CD4-positive, alpha-beta T cell (primary cell): ENCODE measurements around the gene ADAMTS17. TPM values are rescaled to one million over a fixed set of nuclear protein-coding genes. Genes with fewer than 3 reads are reported as not detected.

ENCODE experiments used
- ATAC-seq: fragments of 200-7000 bp; cut with Tn5 transposase; one replicate; pipeline ENCODE4 v1.10.0; 2022; ENCODE audit warnings: mild to moderate bottlenecking; ENCODE audit not compliant: poor library complexity
- CTCF ChIA-PET: fragments of 350-600 bp; sonication (Branson Sonifier 250); formaldehyde crosslinking; loops from one replicate; lab custom pipeline; 2021; ENCODE audit warnings: antibody characterized with exemption, inconsistent platforms; lab: Charles Lee
- POLR2A ChIA-PET: fragments of 350-600 bp; sonication (Branson Sonifier 250); formaldehyde crosslinking; loops from one replicate; lab custom pipeline; 2021; ENCODE audit warnings: antibody characterized with exemption, inconsistent platforms; lab: Charles Lee
- DNase-seq, 14 experiments: peaks; one replicate each; pipeline ENCODE4 v3.0.0-alpha.2; 2013 to 2020; ENCODE audit warnings: mixed read lengths in 2 of 14
- H3K27ac ChIP-seq, 2 donors: one replicate each; pipeline versions ENCODE4 v1.5.1 to v1.7.0; 2013; ENCODE audit warnings: low read length in 2 of 2, low read depth in 1 of 2, mild to moderate bottlenecking in 1 of 2
- H3K27me3 ChIP-seq, 2 experiments: 1 replicate in 1 of 2; 2 replicates in 1 of 2; pipeline versions ENCODE4 v1.6.1 to v1.7.0; 2013; ENCODE audit warnings: low read length in 2 of 2, control low read depth in 1 of 2, mild to moderate bottlenecking in 1 of 2, moderate library complexity in 1 of 2; ENCODE audit not compliant: insufficient read depth in 2 of 2, control insufficient read depth in 1 of 2
- H3K36me3 ChIP-seq: one replicate; pipeline ENCODE4 v1.6.1; 2013; ENCODE audit warnings: low read length, control low read depth; ENCODE audit not compliant: insufficient read depth
- H3K4me1 ChIP-seq: one replicate; pipeline ENCODE4 v1.6.1; 2013; ENCODE audit warnings: low read length, control low read depth; ENCODE audit not compliant: insufficient read depth
- H3K4me3 ChIP-seq: one replicate; pipeline ENCODE4 v1.5.1; 2013; ENCODE audit warnings: mild to moderate bottlenecking, low read length, moderate library complexity
- H3K9me3 ChIP-seq, 2 experiments: 1 replicate in 1 of 2; 2 replicates in 1 of 2; pipeline versions ENCODE4 v1.6.1 to v1.7.0; 2013; ENCODE audit warnings: low read length in 2 of 2, mild to moderate bottlenecking in 2 of 2, control low read depth in 1 of 2, moderate library complexity in 1 of 2; ENCODE audit not compliant: control insufficient read depth in 1 of 2, insufficient read depth in 1 of 2
- H3K27ac Mint-ChIP-seq: one replicate; pipeline ENCODE4 v1.8.0; 2020; ENCODE audit warnings: mixed read lengths
- H3K27me3 Mint-ChIP-seq: one replicate; pipeline ENCODE4 v1.8.0; 2021; ENCODE audit warnings: mixed read lengths
- H3K36me3 Mint-ChIP-seq: one replicate; pipeline ENCODE4 v1.8.0; 2021; ENCODE audit warnings: low read depth, mixed read lengths
- H3K4me1 Mint-ChIP-seq: one replicate; pipeline ENCODE4 v1.8.0; 2021; ENCODE audit warnings: low read depth, mixed read lengths
- H3K4me3 Mint-ChIP-seq: one replicate; pipeline ENCODE4 v1.8.0; 2020; ENCODE audit warnings: mild to moderate bottlenecking, mixed read lengths
- H3K9me3 Mint-ChIP-seq: one replicate; pipeline ENCODE4 v1.8.0; 2020; ENCODE audit warnings: mixed read lengths
- intact Hi-C, 2 experiments: fragments of 100-400 bp; cut with DNase I in 1 of 2; cut with micrococcal nuclease in 1 of 2; formaldehyde crosslinking; loops; one replicate each; pipeline versions ENCODE4 v1.15.1 to v1.9.0; 2023 to 2025; cut with DNase I, micrococcal nuclease
- total RNA-seq, 174 experiments: library from RNA in 2 of 174; stranded (reverse) in 2 of 174; gene quantifications; one replicate each; pipeline ENCODE4 v1.2.3 and lab custom pipeline; 2021 to 2026
- TF ChIP-seq, protein P1 (sequence below): fragments of 200-600 bp; IDR thresholded peaks from one replicate; pipeline ENCODE4 v1.8.0; 2022; ENCODE audit warnings: antibody characterized with exemption, mild to moderate bottlenecking

Gene ADAMTS17
- total RNA-seq, 2 experiments from 2014 or later = 9.9 to 13.2 TPM

DNA sequence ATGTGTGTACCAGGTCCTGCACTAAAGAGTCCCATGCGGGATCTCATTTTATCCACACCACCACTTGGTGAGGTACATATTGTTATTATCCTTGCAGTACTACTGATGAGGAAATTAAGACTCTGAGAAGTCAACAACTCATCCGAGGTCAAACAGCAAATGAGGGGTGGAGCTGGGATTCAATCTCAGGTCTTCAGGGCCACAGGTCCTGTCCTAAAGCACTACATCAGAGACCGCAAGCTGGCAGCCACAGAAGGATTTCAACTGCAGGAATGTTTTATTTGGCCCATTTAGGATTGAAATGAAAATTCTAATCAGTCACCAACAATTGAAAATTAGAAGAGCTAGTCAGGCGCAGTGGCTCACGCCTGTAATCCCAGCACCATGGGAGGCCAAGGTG, 131.4 kb downstream of the ADAMTS17 start:
- ATAC-seq (no peak), DNase-seq (no peak)
- no peaks in the 10 kb centered on the region for H3K4me1 ChIP-seq
- intact Hi-C loops = no loop called here
- H3K27ac Mint-ChIP-seq = no peak overlapping the region
- H3K27ac ChIP-seq = no peak overlapping the region
- no peak overlapping the region for H3K4me3 Mint-ChIP-seq
- H3K9me3 ChIP-seq = no peaks in the 10 kb centered on the region
- H3K4me1 Mint-ChIP-seq = no peaks in the 10 kb centered on the region
- no peaks in the 10 kb centered on the region for H3K36me3 ChIP-seq
- H3K27me3 Mint-ChIP-seq = no peaks in the 10 kb centered on the region
- H3K4me3 ChIP-seq = no peak overlapping the region
- TF ChIP-seq, protein P1, sequence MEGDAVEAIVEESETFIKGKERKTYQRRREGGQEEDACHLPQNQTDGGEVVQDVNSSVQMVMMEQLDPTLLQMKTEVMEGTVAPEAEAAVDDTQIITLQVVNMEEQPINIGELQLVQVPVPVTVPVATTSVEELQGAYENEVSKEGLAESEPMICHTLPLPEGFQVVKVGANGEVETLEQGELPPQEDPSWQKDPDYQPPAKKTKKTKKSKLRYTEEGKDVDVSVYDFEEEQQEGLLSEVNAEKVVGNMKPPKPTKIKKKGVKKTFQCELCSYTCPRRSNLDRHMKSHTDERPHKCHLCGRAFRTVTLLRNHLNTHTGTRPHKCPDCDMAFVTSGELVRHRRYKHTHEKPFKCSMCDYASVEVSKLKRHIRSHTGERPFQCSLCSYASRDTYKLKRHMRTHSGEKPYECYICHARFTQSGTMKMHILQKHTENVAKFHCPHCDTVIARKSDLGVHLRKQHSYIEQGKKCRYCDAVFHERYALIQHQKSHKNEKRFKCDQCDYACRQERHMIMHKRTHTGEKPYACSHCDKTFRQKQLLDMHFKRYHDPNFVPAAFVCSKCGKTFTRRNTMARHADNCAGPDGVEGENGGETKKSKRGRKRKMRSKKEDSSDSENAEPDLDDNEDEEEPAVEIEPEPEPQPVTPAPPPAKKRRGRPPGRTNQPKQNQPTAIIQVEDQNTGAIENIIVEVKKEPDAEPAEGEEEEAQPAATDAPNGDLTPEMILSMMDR = no peak
- no peaks in the 10 kb centered on the region for H3K36me3 Mint-ChIP-seq
- CTCF ChIA-PET = interaction anchor here (0.6 kb wide), 1 partner anchor 297 kb away, joined by 3 read pairs; no protein-coding TSS in a partner anchor
- H3K9me3 Mint-ChIP-seq = no peaks in the 10 kb centered on the region
- H3K27me3 ChIP-seq = no peaks in the 10 kb centered on the region
- POLR2A ChIA-PET = no interaction called here

DNA sequence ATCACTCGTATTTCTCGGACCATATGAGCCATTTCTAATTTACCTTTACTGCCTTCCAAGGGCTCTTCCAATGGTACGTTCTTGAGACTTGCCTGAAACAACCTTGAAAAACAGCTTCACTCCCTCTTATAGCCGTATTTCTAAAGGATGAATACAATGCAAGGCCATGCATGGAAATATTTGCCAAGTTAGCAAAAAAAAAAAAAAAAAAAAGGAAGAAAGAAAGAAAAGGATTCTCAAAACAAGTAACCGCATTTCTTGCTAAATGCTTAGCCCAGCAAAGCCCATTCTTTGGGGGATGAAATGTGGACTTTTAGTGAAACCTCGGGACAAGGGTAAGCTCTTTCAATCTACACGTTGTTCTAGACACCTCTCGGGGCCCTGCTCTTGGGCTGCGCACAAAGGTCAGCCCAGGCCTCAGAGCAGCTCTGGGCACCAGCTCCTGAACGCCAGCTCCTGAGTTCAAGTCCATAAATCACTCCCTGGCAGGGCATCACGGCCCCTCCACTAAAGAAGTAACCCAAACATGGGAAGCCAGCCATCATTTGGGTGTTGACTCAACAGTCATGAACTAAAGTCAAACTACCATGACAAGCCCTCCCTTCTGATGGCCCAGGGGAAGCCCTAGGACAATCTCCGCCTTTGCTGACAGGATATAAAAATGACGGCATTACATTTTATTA, 132.7 kb downstream of the ADAMTS17 start:
- H3K4me1 ChIP-seq = no peaks in the 10 kb centered on the region

DNA sequence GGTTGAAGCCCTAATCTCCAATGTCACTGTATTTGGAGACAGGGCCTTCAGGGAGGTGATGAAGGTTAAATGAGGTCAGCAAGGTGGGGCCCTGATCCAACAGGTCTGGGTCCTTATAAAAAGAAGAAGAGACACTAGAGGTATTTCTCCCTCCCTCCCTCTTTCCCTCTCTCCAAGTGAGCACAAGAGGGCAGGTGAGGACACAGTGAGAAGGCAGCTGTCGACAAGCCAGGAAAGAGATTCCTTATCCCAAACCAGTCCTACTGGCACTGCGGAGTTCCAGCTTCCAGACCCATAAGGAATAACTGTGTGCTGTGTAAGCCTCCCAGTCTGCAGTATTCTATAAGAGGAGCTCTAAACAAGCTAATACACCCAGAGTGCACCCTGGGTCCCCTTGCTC, 134.7 kb downstream of the ADAMTS17 start:
- H3K27ac Mint-ChIP-seq = no peak overlapping the region
- CTCF ChIA-PET = no interaction called here
- H3K27me3 ChIP-seq = no peaks in the 10 kb centered on the region

More for the DNA sequence above, 132.7 kb downstream of the ADAMTS17 start:
- Mint-ChIP-seq H3K36me3 (peaks cover 5% of the 10 kb centered on the region), H3K4me3 (no peak overlapping the region), H3K4me1 (no peaks in the 10 kb centered on the region), H3K9me3 (no peaks in the 10 kb centered on the region), H3K27ac (no peak overlapping the region), H3K27me3 (no peaks in the 10 kb centered on the region)
- Histone ChIP-seq H3K9me3 (no peaks in the 10 kb centered on the region), H3K27ac (no peak overlapping the region), H3K36me3 (no peaks in the 10 kb centered on the region), H3K27me3 (no peaks in the 10 kb centered on the region), H3K4me3 (no peak overlapping the region)
- POLR2A ChIA-PET = no interaction called here
- no peak for ATAC-seq
- TF ChIP-seq, protein P1 = no peak
- CTCF ChIA-PET = no interaction called here
- no peak for DNase-seq
- intact Hi-C loops = no loop called here

More for the DNA sequence above, 134.7 kb downstream of the ADAMTS17 start:
- Mint-ChIP-seq H3K4me1 (peaks cover 2% of the 10 kb centered on the region), H3K27me3 (no peaks in the 10 kb centered on the region), H3K9me3 (no peaks in the 10 kb centered on the region), H3K4me3 (no peak overlapping the region), H3K36me3 (peaks cover 5% of the 10 kb centered on the region)
- Histone ChIP-seq H3K4me1 (peaks cover under 1% of the 10 kb centered on the region), H3K9me3 (no peaks in the 10 kb centered on the region), H3K4me3 (no peak overlapping the region), H3K36me3 (no peaks in the 10 kb centered on the region), H3K27ac (no peak overlapping the region)
- TF ChIP-seq, protein P1 = no peak
- intact Hi-C loops = no loop called here
- POLR2A ChIA-PET = no interaction called here
- no peak for DNase-seq
- no peak for ATAC-seq
